Fibroblast of lung (primary cell): Measurements from ENCODE around the gene KRT80.

ENCODE experiments used
- CTCF ChIP-seq, 2 donors: IDR thresholded peaks in 1 of 2; conservative IDR thresholded peaks in 1 of 2; 1 replicate in 1 of 2; 2 replicates in 1 of 2; pipeline ENCODE4 v1.5.1; 2011 to 2012; ENCODE audit warnings: low read length in 2 of 2, control low read depth in 1 of 2, inconsistent platforms in 1 of 2, low read depth in 1 of 2, mild to moderate bottlenecking in 1 of 2
- EZH2 ChIP-seq: IDR thresholded peaks from 2 replicates; pipeline ENCODE4 v1.5.1; 2012; ENCODE audit warnings: low read length, control low read depth, mild to moderate bottlenecking; ENCODE audit errors: missing control alignments

- no peak for TF ChIP-seq CTCF (conservative IDR thresholded peaks at IDR 0.05 in 1 of 2, IDR thresholded peaks at IDR 0.05 in 1 of 2; ENCODE audit: low read depth in 1 of 2, low read length in 2 of 2)
- TF ChIP-seq EZH2, result no peak
Observed at GRCh38 chr12:52211716-52212585, 20.1 kb upstream of the KRT80 start.
